ENCODE data around the gene SULT1C3. TPM values are rescaled to one million over a fixed set of nuclear protein-coding genes. Genes with fewer than 3 reads are reported as not detected.

SULT1C3 gene
- total and polyA plus RNA-seq, 2 experiments from 2014 or later = not detected

DNA sequence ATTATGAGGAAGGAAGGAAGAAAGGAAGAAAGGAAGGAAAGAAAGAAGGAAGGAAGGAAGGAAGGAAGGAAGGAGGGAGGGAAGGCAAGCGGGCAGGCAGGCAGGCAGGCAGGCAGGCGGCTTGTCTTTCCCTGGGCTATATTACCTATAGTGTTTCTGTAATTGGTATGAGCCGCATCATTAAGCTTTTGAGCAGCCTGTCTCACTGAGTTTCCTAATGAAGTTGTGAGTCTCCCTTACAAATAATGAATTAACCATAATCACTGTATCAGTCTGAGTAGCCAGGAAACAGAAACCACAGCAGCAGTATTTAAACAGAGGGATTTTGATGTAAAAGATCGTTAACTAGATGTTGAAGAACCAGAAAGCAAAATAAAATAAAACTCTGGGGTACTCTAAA lies 11.8 kb upstream of the SULT1C3 start:
- no peak overlapping the region for H3K4me3 ChIP-seq
- H3K27ac ChIP-seq = no peak overlapping the region
- H3K4me1 ChIP-seq (ENCODE audit: low read depth) = no peaks in the 10 kb centered on the region
- no peak for DNase-seq (ENCODE audit: low read depth in 1 of 2, low spot score in 1 of 2)
- TF ChIP-seq, protein P1, sequence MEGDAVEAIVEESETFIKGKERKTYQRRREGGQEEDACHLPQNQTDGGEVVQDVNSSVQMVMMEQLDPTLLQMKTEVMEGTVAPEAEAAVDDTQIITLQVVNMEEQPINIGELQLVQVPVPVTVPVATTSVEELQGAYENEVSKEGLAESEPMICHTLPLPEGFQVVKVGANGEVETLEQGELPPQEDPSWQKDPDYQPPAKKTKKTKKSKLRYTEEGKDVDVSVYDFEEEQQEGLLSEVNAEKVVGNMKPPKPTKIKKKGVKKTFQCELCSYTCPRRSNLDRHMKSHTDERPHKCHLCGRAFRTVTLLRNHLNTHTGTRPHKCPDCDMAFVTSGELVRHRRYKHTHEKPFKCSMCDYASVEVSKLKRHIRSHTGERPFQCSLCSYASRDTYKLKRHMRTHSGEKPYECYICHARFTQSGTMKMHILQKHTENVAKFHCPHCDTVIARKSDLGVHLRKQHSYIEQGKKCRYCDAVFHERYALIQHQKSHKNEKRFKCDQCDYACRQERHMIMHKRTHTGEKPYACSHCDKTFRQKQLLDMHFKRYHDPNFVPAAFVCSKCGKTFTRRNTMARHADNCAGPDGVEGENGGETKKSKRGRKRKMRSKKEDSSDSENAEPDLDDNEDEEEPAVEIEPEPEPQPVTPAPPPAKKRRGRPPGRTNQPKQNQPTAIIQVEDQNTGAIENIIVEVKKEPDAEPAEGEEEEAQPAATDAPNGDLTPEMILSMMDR (IDR thresholded peaks at IDR 0.05; ENCODE audit: low read depth, low read length) = no peak
- H3K9me3 ChIP-seq (ENCODE audit: low read depth) = no peaks in the 10 kb centered on the region
- H3K27me3 ChIP-seq = no peaks in the 10 kb centered on the region
- H3K36me3 ChIP-seq = no peaks in the 10 kb centered on the region

DNA sequence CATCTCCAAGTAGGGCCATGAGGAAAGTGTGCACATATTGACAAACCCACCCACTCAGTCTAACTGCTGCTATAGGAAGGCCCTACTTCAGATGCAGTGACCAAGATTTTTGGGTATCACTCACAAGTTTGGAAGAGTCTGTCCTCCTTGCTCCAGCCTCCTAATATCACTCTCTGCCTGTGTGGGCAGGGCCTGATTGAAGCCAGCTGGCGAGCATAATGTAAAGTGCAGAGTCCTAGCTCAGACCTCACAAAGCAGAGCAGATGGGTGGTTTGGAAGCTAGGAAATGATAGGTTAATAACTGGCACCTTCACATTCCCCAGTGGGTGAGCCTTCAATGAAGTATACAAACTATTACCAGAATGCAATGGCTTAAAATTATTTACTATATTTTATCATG lies 11.2 kb upstream of the SULT1C3 start:
- Histone ChIP-seq H3K36me3 (no peaks in the 10 kb centered on the region), H3K4me1 (ENCODE audit: low read depth) (no peaks in the 10 kb centered on the region), H3K27me3 (no peaks in the 10 kb centered on the region), H3K27ac (no peak overlapping the region), H3K9me3 (ENCODE audit: low read depth) (no peaks in the 10 kb centered on the region), H3K4me3 (no peak overlapping the region)
- TF ChIP-seq, protein P1 (IDR thresholded peaks at IDR 0.05; ENCODE audit: low read depth, low read length) = no peak
- no peak for DNase-seq (ENCODE audit: low read depth in 1 of 2, low spot score in 1 of 2)

- H3K27me3 ChIP-seq = no peaks in the 10 kb centered on the region
- DNase-seq (ENCODE audit: low read depth in 1 of 2, low spot score in 1 of 2) = no peak
- H3K36me3 ChIP-seq = no peaks in the 10 kb centered on the region
- H3K27ac ChIP-seq = no peak overlapping the region
- no peaks in the 10 kb centered on the region for H3K9me3 ChIP-seq (ENCODE audit: low read depth)
- TF ChIP-seq, protein P1 (IDR thresholded peaks at IDR 0.05; ENCODE audit: low read depth, low read length) = no peak
- no peaks in the 10 kb centered on the region for H3K4me1 ChIP-seq (ENCODE audit: low read depth)
- no peak overlapping the region for H3K4me3 ChIP-seq
These were observed 9.9 kb upstream of the SULT1C3 start for GRCh38 chr2:108229875-108230274.

DNA sequence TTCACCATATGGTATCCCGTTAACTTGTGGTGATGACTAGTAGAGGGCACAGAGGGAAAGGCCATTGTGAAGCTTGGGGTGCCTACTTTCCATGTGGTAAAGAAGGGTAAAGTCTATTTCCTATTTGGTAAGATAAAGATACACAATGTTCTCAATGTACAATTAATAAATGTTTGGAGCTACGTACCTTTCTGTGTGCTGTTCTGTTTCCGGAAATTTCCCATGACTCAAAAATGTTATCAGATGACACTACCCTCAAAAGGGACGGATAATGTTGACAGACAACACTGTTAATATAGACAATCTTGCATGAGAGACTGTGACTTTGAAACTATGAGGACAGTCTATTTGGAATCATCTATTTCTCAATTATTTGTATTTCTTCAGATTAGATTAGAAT lies 4.2 kb upstream of the SULT1C3 start:
- H3K4me3 ChIP-seq = no peak overlapping the region

GRCh38 chr2:108236676-108237335 lies 3.0 kb upstream of the SULT1C3 start:
- H3K9me3 ChIP-seq (ENCODE audit: low read depth) = no peaks in the 10 kb centered on the region

More for the DNA sequence above, 4.2 kb upstream of the SULT1C3 start:
- H3K4me1 ChIP-seq (ENCODE audit: low read depth) = no peaks in the 10 kb centered on the region
- no peaks in the 10 kb centered on the region for H3K9me3 ChIP-seq (ENCODE audit: low read depth)
- no peaks in the 10 kb centered on the region for H3K27me3 ChIP-seq
- TF ChIP-seq, protein P1 (IDR thresholded peaks at IDR 0.05; ENCODE audit: low read depth, low read length) = no peak
- no peak for DNase-seq (ENCODE audit: low read depth in 1 of 2, low spot score in 1 of 2)
- H3K27ac ChIP-seq = no peak overlapping the region
- no peaks in the 10 kb centered on the region for H3K36me3 ChIP-seq

More at GRCh38 chr2:108236676-108237335, 3.0 kb upstream of the SULT1C3 start:
- Histone ChIP-seq H3K4me3 (no peak overlapping the region), H3K4me1 (ENCODE audit: low read depth) (no peaks in the 10 kb centered on the region), H3K36me3 (no peaks in the 10 kb centered on the region), H3K27me3 (no peaks in the 10 kb centered on the region), H3K27ac (no peak overlapping the region)
- DNase-seq (ENCODE audit: low read depth in 1 of 2, low spot score in 1 of 2) = no peak
- TF ChIP-seq, protein P1 (IDR thresholded peaks at IDR 0.05; ENCODE audit: low read depth, low read length) = no peak
